GM19035 (cell line): ENCODE data around the gene LRMDA.

Experiments
- ATAC-seq: cut with Tn5 transposase; IDR thresholded peaks from one replicate; pipeline ENCODE4 v1.9.1; 2021; ENCODE audit not compliant: unreplicated experiment

The LRMDA gene

GRCh38 chr10:75967491-75967890 lies 536.1 kb downstream of the LRMDA start:
- ATAC-seq, result no peak

GRCh38 chr10:75969031-75969430 lies 537.6 kb downstream of the LRMDA start:
- no peak for ATAC-seq

- no peak for ATAC-seq
Measured at GRCh38 chr10:75971402-75972211, 540.2 kb downstream of the LRMDA start.

- no peak for ATAC-seq
Measured at GRCh38 chr10:75972491-75973276, 541.3 kb downstream of the LRMDA start.

GRCh38 chr10:75974080-75974479 lies 542.7 kb downstream of the LRMDA start:
- no peak for ATAC-seq

GRCh38 chr10:75976681-75977080 lies 545.3 kb downstream of the LRMDA start:
- no peak for ATAC-seq

GRCh38 chr10:75977139-75977538 lies 545.7 kb downstream of the LRMDA start:
- ATAC-seq, result no peak

- ATAC-seq, result no peak
Measured at GRCh38 chr10:75978213-75978612, 546.8 kb downstream of the LRMDA start.

- no peak for ATAC-seq
Measured at GRCh38 chr10:75980419-75981002, 549.1 kb downstream of the LRMDA start.

GRCh38 chr10:75982611-75983369 lies 551.4 kb downstream of the LRMDA start:
- ATAC-seq, result no peak

- ATAC-seq, result no peak
Measured at GRCh38 chr10:75984067-75984466, 552.6 kb downstream of the LRMDA start.

- ATAC-seq, result no peak
Measured at GRCh38 chr10:75987616-75988015, 556.2 kb downstream of the LRMDA start.

GRCh38 chr10:75994357-75995040 lies 563.1 kb downstream of the LRMDA start:
- ATAC-seq, result no peak

GRCh38 chr10:75995041-75995430 lies 563.6 kb downstream of the LRMDA start:
- ATAC-seq, result no peak

- ATAC-seq, result no peak
Measured at GRCh38 chr10:75995720-75996119, 564.3 kb downstream of the LRMDA start.

GRCh38 chr10:75999001-75999400 lies 567.6 kb downstream of the LRMDA start:
- no peak for ATAC-seq

- no peak for ATAC-seq
Measured at GRCh38 chr10:75999515-76000209, 568.2 kb downstream of the LRMDA start.

- no peak for ATAC-seq
Measured at GRCh38 chr10:76000550-76000949, 569.1 kb downstream of the LRMDA start.

- no peak for ATAC-seq
Measured at GRCh38 chr10:76001019-76001418, 569.6 kb downstream of the LRMDA start.

GRCh38 chr10:76001461-76001860 lies 570.0 kb downstream of the LRMDA start:
- no peak for ATAC-seq
